ENCODE data around the gene LRFN2.

Gene LRFN2

GRCh38 chr6:40543776-40544175, 43.4 kb downstream of the LRFN2 start:
- TF ChIP-seq, protein P1, sequence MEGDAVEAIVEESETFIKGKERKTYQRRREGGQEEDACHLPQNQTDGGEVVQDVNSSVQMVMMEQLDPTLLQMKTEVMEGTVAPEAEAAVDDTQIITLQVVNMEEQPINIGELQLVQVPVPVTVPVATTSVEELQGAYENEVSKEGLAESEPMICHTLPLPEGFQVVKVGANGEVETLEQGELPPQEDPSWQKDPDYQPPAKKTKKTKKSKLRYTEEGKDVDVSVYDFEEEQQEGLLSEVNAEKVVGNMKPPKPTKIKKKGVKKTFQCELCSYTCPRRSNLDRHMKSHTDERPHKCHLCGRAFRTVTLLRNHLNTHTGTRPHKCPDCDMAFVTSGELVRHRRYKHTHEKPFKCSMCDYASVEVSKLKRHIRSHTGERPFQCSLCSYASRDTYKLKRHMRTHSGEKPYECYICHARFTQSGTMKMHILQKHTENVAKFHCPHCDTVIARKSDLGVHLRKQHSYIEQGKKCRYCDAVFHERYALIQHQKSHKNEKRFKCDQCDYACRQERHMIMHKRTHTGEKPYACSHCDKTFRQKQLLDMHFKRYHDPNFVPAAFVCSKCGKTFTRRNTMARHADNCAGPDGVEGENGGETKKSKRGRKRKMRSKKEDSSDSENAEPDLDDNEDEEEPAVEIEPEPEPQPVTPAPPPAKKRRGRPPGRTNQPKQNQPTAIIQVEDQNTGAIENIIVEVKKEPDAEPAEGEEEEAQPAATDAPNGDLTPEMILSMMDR (IDR thresholded peaks at IDR 0.05; ENCODE audit: extremely low read depth, insufficient read depth, missing control alignments), result no peak
- in situ Hi-C loops (cut with MboI; ENCODE audit: low pct_unique_long_range_greater_than_20kb, low sequenced_read_pairs, unreplicated experiment), result no loop called here
- no peak for DNase-seq (ENCODE audit: low spot score)

- TF ChIP-seq, protein P1 (IDR thresholded peaks at IDR 0.05; ENCODE audit: extremely low read depth, insufficient read depth, missing control alignments), result no peak
- no peak for DNase-seq (ENCODE audit: low spot score)
- in situ Hi-C loops (cut with MboI; ENCODE audit: low pct_unique_long_range_greater_than_20kb, low sequenced_read_pairs, unreplicated experiment), result no loop called here
Measured at GRCh38 chr6:40543146-40543545, 44.0 kb downstream of the LRFN2 start.

DNA sequence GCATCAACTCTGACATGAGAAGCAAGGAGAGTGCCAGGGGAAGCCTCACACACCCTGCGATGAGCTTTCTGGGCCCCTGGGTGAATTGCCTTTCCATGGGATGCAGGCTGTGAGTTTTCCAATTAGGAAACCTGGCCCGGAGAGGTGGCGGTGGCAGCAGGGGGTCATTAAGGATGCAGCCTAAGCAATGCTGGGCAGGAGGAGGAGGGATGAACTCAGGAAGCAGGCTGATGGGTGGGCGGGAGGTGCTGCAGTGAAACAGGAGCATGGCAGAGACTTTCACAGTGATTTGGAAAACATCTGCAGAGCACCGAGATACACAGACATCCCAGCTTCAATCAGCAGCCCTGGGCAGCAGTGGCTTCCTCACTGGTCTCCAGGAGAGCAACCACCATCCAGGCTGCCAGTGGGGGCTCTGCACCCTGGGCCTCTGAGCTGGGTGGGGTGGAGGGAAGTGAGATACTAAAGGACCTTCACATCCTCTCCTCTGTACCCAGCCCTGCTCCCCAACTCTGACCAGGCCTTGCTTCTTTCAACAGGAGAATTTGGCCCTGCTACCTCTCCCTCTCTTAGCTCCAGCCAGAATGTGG, 44.9 kb downstream of the LRFN2 start:
- TF ChIP-seq, protein P1 (IDR thresholded peaks at IDR 0.05; ENCODE audit: extremely low read depth, insufficient read depth, missing control alignments), result no peak
- no peak for DNase-seq (ENCODE audit: low spot score)
- in situ Hi-C loops (cut with MboI; ENCODE audit: low pct_unique_long_range_greater_than_20kb, low sequenced_read_pairs, unreplicated experiment), result no loop called here

DNA sequence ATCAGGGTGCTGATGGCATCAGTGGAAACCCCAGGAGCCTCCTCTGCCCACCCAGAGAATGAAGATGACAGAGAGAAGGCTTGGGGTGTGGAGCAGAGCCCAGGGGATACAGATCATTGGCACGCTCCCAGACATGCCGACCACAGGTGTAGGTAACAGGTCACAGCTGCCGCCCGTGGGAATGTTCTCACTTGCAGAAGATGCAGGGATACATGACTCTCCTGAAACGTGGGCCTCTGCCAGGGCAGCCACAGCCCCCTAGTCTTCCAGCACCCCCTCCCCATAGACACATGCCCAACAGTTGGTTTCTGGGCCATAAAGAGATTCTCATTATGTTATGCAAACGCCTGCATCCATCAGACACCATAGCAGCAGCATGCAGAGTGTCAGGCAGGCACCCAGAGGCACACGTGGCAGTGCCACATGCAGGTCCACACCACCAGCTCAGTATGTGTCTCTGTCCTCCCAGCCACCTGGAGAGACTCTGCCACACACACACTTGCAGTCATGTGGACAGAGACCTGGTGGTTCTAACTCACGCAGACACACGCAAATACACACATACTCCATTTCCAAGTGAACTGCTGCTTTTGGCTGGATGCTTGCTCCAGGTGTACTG, 45.5 kb downstream of the LRFN2 start:
- DNase-seq (ENCODE audit: low spot score), result no peak
- TF ChIP-seq, protein P1 (IDR thresholded peaks at IDR 0.05; ENCODE audit: extremely low read depth, insufficient read depth, missing control alignments), result no peak
- in situ Hi-C loops (cut with MboI; ENCODE audit: low pct_unique_long_range_greater_than_20kb, low sequenced_read_pairs, unreplicated experiment), result no loop called here

DNA sequence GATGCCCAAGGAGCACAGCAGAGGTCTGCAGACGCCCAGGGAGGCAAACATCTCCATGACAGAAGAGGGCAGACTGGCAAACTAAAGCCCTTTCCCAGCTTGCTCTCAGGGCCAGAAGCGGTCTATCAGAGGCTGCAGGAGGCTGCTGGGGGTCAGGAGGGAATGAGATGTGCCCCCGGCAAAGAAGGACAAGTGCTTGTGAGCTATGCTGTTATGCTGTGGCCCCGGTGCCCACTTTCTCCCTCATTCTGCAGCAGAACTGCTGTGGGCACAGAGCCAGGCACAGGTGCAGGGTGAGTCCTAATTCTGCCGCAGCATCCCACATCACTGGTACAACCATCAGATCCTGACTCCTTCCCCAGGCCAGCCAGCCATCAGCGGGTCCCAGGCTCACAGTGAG, 46.4 kb downstream of the LRFN2 start:
- TF ChIP-seq, protein P1 (IDR thresholded peaks at IDR 0.05; ENCODE audit: extremely low read depth, insufficient read depth, missing control alignments), result no peak
- in situ Hi-C loops (cut with MboI; ENCODE audit: low pct_unique_long_range_greater_than_20kb, low sequenced_read_pairs, unreplicated experiment), result no loop called here
- DNase-seq (ENCODE audit: low spot score), result no peak

DNA sequence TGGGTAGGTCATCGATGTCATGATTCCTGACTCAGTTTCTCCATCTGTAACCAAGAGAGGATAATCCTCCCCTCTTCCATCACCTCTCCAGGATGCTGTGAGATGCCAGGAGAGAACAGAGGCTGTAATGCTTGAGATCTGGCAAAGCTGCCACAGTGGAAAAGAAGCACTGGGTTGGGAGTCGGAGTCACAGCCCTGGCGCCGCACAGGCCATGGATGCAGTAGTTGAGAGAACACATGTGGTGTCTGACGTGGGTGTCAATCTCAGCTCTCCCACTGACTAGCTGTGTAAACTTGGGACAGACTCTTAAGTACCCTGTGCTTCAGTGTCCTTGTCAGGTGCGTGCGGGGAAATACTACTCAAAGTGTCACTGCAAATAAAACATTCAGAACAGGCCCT, 47.3 kb downstream of the LRFN2 start:
- no peak for DNase-seq (ENCODE audit: low spot score)
- TF ChIP-seq, protein P1 (IDR thresholded peaks at IDR 0.05; ENCODE audit: extremely low read depth, insufficient read depth, missing control alignments), result no peak
- in situ Hi-C loops (cut with MboI; ENCODE audit: low pct_unique_long_range_greater_than_20kb, low sequenced_read_pairs, unreplicated experiment), result no loop called here

All from GM13977 (cell line).